Measurements from ENCODE around the gene PRKG1.

GRCh38 chr10:52111101-52111891, 1037.0 kb downstream of the PRKG1 start:
- TF ChIP-seq POLR2AphosphoS5 (IDR thresholded peaks at IDR 0.05; ENCODE audit: low read depth) (no peak), CTCF (conservative IDR thresholded peaks at IDR 0.05; ENCODE audit: low read depth in 2 of 2) (no peak), REST (IDR thresholded peaks at IDR 0.05; ENCODE audit: unreplicated experiment) (no peak)

Measured in GM23338 (cell line).